Adrenal gland (tissue), 12 donors: ENCODE data around the gene EPB42. TPM values are rescaled to one million over a fixed set of nuclear protein-coding genes. Genes with fewer than 3 reads are reported as not detected.
A peak's percentile ranks its signal among the peaks of the same experiment; 100 is the strongest.

ENCODE experiments used
- DNase-seq, 7 donors: peaks; one replicate each; pipeline ENCODE4 v3.0.0-alpha.2; 2019 to 2020
- H3K27ac ChIP-seq, 5 donors: fragments of 200-600 bp; sonication (generic) in 4 of 5; 1 replicate in 3 of 5; 2 replicates in 2 of 5; pipeline versions ENCODE4 v1.5.1 to v1.8.0; 2016 to 2020; ENCODE audit warnings: mild to moderate bottlenecking in 1 of 5
- H3K27me3 ChIP-seq: fragments of 200-600 bp; 2 replicates; pipeline ENCODE4 v1.8.0; 2021
- H3K36me3 ChIP-seq, 2 donors: fragments of 200-600 bp; replicated peaks in 1 of 2; 1 replicate in 1 of 2; 2 replicates in 1 of 2; pipeline versions ENCODE4 v1.5.1 to v1.8.0; 2018 to 2022
- H3K4me1 ChIP-seq, 2 donors: fragments of 200-600 bp; replicated peaks in 1 of 2; 1 replicate in 1 of 2; 2 replicates in 1 of 2; pipeline versions ENCODE4 v1.5.1 to v1.8.0; 2018 to 2021
- H3K4me3 ChIP-seq, 4 donors: fragments of 200-600 bp; sonication (generic) in 3 of 4; one replicate each; pipeline ENCODE4 v1.5.1; 2016 to 2018
- H3K9me3 ChIP-seq, 3 donors: fragments of 200-600 bp; sonication (generic) in 1 of 3; replicated peaks in 1 of 3; 1 replicate in 2 of 3; 2 replicates in 1 of 3; pipeline versions ENCODE4 v1.5.1 to v1.8.0; 2016 to 2021
- POLR2A ChIP-seq, 2 donors: fragments of 450-650 bp; IDR thresholded peaks; one replicate each; pipeline ENCODE4 v1.6.1; 2017; ENCODE audit warnings: antibody characterized with exemption in 2 of 2, mild to moderate bottlenecking in 2 of 2, moderate library complexity in 1 of 2
- WGBS, 4 donors: extraction: QIAGEN DNeasy Blood & Tissue Kit in 2 of 4; methylation state at CpG; one replicate each; pipeline versions ENCODE4 v1.1.5 to v1.1.7; 2013 to 2017; 5-methylcytosine and 5-hydroxymethylcytosine counted together
- intact Hi-C, 2 donors: fragments of 100-400 bp; cut with DNase I; formaldehyde crosslinking; loops; one replicate each; pipeline versions ENCODE4 v1.14.1 to v1.15.0; 2022 to 2023
- polyA plus RNA-seq, 3 donors: library from polyadenylated mRNA; stranded (reverse); fragments of 200-250 nt in 2 of 3; fragments of 350-450 nt in 1 of 3; fragmentation: Illumina TruSeq in 1 of 3; extraction: RNeasy Lipid Tissue Mini Kit (QIAGEN cat#74804) in 1 of 3; gene quantifications; one replicate each; pipeline ENCODE4 v1.2.3, GENCODE V29; 2013 to 2014
- total RNA-seq, 9 donors: library from RNA; depleted of rRNA in 4 of 9; stranded (reverse); fragments of >200 nt in 4 of 9; fragments of 120-200 nt in 1 of 9; fragmentation: NEBNext Ultra II Directional in 1 of 9; extraction: Animal tissue kit (Norgen Biotek cat#: 25700) in 1 of 9; gene quantifications; one replicate each; pipeline versions ENCODE4 v1.1.0 to v1.2.4, GENCODE V29; 2013 to 2023
- TF ChIP-seq, protein P1 (sequence below), 6 experiments: fragments of 450-650 bp in 4 of 6; fragments of 200-600 bp in 2 of 6; sonication (generic) in 1 of 6; IDR thresholded peaks; 1 replicate in 5 of 6; 2 replicates in 1 of 6; pipeline versions ENCODE4 v1.5.1 to v1.8.0; 2016 to 2021; ENCODE audit warnings: antibody characterized with exemption in 6 of 6, mild to moderate bottlenecking in 2 of 6, moderate library complexity in 1 of 6
- donor health status: healthy with polysubstance abuse.
- donor health status: Bipolar disorder and iron deficiency.
- donor health status: DM: yes; HTN: yes; CAD: no.
- donor health status: DM: no; HTN: no; CAD: no.
- donor health status: DM: no; HTN: no; CAD: no.
- donor health status: DM: yes; HTN: yes; CAD: no.

The EPB42 gene
- total and polyA plus RNA-seq, 12 donors = 0.10 to 4.7 (median 0.45) TPM; not detected in 9

DNA sequence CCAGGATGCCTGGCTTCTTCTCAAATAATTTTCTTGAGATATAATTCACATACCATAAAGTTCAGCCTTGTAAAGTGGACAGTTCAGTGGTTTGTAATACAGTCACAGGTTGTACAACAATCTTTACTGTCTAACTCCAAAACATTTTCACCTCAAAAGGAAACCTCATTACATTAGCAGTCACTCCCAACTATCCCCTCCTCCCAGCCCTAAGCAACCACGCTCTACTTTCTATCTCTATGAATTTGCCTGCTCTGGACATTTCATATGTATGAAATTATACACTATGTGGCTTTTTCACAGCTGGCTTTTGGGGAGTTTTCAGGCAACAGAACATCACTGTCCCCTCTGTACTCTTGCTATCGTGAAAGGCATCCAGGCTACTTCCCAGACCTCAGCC is 28.4 kb upstream of the EPB42 start:
- WGBS, 4 donors = 71 to 84% (median 78%) methylated on average over 2 of the region's 2 CpGs
- Histone ChIP-seq H3K4me3 (no peak overlapping the region), H3K27ac (no peak overlapping the region)

DNA sequence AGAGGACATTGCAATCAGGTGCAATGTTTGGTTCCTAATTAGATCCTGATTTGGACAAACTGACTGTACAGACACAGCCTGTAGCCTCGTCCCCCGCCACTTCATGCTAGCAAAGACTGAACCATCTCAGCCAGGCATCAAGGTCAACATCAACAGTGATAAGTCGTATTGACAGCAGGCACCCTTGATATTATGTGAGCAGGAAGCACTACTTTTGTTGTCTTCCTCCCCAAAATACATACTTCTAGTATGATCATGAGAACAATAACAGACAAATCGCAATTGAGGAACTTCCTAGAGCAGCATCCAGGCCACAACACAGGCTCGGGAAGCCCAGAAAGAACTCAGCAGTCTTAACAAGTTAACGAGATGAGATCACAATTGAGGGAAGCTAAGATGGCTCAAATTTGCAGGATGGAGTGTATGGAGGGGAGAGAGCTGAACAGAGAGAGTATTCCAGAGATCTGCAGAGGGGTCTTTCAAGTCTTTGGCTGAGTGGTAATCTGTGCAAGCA is 25.5 kb upstream of the EPB42 start:
- Histone ChIP-seq H3K36me3 (no peaks in the 10 kb centered on the region), H3K4me1 (no peaks in the 10 kb centered on the region), H3K27me3 (no peaks in the 10 kb centered on the region), H3K27ac (no peak overlapping the region), H3K4me3 (no peak overlapping the region), H3K9me3 (no peaks in the 10 kb centered on the region)
- peak in 1 of 7 donors; percentile 25 for DNase-seq
- intact Hi-C loops = no loop called here
- TF ChIP-seq POLR2A (IDR thresholded peaks at IDR 0.05) = no peak
- TF ChIP-seq, protein P1, sequence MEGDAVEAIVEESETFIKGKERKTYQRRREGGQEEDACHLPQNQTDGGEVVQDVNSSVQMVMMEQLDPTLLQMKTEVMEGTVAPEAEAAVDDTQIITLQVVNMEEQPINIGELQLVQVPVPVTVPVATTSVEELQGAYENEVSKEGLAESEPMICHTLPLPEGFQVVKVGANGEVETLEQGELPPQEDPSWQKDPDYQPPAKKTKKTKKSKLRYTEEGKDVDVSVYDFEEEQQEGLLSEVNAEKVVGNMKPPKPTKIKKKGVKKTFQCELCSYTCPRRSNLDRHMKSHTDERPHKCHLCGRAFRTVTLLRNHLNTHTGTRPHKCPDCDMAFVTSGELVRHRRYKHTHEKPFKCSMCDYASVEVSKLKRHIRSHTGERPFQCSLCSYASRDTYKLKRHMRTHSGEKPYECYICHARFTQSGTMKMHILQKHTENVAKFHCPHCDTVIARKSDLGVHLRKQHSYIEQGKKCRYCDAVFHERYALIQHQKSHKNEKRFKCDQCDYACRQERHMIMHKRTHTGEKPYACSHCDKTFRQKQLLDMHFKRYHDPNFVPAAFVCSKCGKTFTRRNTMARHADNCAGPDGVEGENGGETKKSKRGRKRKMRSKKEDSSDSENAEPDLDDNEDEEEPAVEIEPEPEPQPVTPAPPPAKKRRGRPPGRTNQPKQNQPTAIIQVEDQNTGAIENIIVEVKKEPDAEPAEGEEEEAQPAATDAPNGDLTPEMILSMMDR (IDR thresholded peaks at IDR 0.05) = no peak
- WGBS, 4 donors = 58 to 63% (median 60%) methylated on average over 6 of the region's 6 CpGs

More for the DNA sequence above, 28.4 kb upstream of the EPB42 start:
- Histone ChIP-seq H3K36me3 (no peaks in the 10 kb centered on the region), H3K9me3 (no peaks in the 10 kb centered on the region), H3K27me3 (no peaks in the 10 kb centered on the region), H3K4me1 (no peaks in the 10 kb centered on the region)
- no peak for DNase-seq
- TF ChIP-seq, protein P1 (IDR thresholded peaks at IDR 0.05) = no peak
- no peak for TF ChIP-seq POLR2A (IDR thresholded peaks at IDR 0.05)
- intact Hi-C loops = no loop called here

DNA sequence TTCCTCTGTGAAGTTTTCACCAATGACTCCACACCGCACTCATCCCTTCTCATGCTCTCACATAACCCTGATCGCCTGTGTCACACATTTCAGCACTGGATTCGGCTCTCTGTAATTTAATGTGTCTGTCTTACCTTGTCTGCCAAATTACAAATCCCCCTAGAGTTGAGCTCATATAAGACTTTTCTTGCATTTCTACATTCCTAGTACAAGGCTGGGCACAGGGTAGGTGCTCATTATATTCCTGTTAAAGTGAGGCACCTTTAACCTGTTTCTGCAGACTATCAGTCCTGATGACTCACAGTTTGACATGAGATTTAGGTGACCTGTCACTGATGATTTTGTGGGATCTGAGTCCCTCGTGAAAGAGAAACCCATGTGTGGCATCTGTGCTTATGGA is 23.3 kb upstream of the EPB42 start:
- DNase-seq = peak in 1 of 7 donors; percentile 0
- no peaks in the 10 kb centered on the region for H3K4me1 ChIP-seq
- no peak for TF ChIP-seq POLR2A (IDR thresholded peaks at IDR 0.05)
- TF ChIP-seq, protein P1 (IDR thresholded peaks at IDR 0.05) = no peak
- intact Hi-C loops = no loop called here
- no peaks in the 10 kb centered on the region for H3K9me3 ChIP-seq
- H3K27ac ChIP-seq = no peak overlapping the region
- no peak overlapping the region for H3K4me3 ChIP-seq
- H3K27me3 ChIP-seq = no peaks in the 10 kb centered on the region
- no peaks in the 10 kb centered on the region for H3K36me3 ChIP-seq
- WGBS, 4 donors = 77 to 85% (median 80%) methylated on average over 4 of the region's 4 CpGs

DNA sequence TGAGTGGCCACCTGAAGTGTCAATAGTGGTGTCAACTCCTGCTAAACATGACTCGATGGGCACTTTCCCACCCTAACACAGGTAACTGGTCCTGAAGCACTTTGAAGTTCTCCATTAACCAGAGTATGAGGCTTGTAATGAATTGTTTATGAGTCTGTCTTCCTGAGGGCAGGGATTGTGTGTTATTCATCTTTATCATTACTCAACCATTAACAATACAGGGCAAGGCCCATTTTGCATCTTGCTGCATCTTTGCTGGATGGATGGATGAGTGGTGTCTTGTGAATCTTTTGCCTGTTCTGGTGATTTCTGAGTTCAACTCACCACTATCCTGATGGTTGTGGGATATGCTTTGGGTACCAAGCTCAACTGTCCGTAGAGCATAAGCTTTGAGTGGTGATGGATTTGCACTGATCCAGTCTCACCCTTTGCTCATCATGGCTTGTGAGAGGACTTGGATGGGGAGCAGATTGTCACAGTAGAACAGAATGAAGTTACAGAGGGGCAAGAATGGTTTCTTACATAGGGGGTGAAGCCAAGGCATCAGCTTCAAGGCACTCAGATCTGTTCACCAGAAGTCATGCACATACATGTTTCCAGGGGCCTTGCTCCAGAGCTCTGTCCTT is 22.3 kb upstream of the EPB42 start:
- Histone ChIP-seq H3K4me1 (no peaks in the 10 kb centered on the region), H3K9me3 (no peaks in the 10 kb centered on the region), H3K27me3 (no peaks in the 10 kb centered on the region), H3K4me3 (no peak overlapping the region), H3K36me3 (no peaks in the 10 kb centered on the region), H3K27ac (no peak overlapping the region)
- TF ChIP-seq, protein P1 (IDR thresholded peaks at IDR 0.05) = no peak
- TF ChIP-seq POLR2A (IDR thresholded peaks at IDR 0.05) = no peak
- intact Hi-C loops = no loop called here
- no peak for DNase-seq
- 90 to 100% (median 90%) methylated on average over 2 of the region's 2 CpGs for WGBS, 4 donors
